Neural progenitor cell (in vitro differentiated cells): ENCODE results near the gene SIPA1L3. TPM values are rescaled to one million over a fixed set of nuclear protein-coding genes. Genes with fewer than 3 reads are reported as not detected.

Experiments
- DNase-seq: peaks from one replicate; pipeline ENCODE4 v3.0.0-alpha.2; 2016; ENCODE audit warnings: low spot score
- H2AFZ ChIP-seq: fragments of 200-600 bp; sonication (generic); replicated peaks from 2 replicates; pipeline ENCODE4 v1.6.1; 2016; ENCODE audit warnings: antibody characterized with exemption
- H3F3A ChIP-seq: fragments of 200-600 bp; sonication (generic); 2 replicates; pipeline ENCODE4 v1.6.1; 2016; ENCODE audit warnings: antibody characterized with exemption, low read depth
- H3K27ac ChIP-seq: fragments of 200-600 bp; sonication (generic); 2 replicates; pipeline ENCODE4 v1.5.1; 2016; ENCODE audit warnings: mild to moderate bottlenecking
- H3K27me3 ChIP-seq: fragments of 200-600 bp; sonication (generic); 2 replicates; pipeline ENCODE4 v1.6.1; 2016; ENCODE audit warnings: mild to moderate bottlenecking, moderate library complexity
- H3K36me3 ChIP-seq: fragments of 200-600 bp; sonication (generic); 2 replicates; pipeline ENCODE4 v1.5.1; 2016
- H3K4me1 ChIP-seq: fragments of 200-600 bp; sonication (generic); 2 replicates; pipeline ENCODE4 v1.6.1; 2016; ENCODE audit warnings: mixed run types
- H3K4me2 ChIP-seq: fragments of 200-600 bp; sonication (generic); 2 replicates; pipeline ENCODE4 v1.6.1; 2016
- H3K4me3 ChIP-seq: fragments of 200-600 bp; sonication (generic); 2 replicates; pipeline ENCODE4 v1.5.1; 2016
- H3K79me2 ChIP-seq: fragments of 200-600 bp; sonication (generic); 2 replicates; pipeline ENCODE4 v1.6.1; 2016; ENCODE audit warnings: low read depth
- H3K9ac ChIP-seq: fragments of 200-600 bp; sonication (generic); 2 replicates; pipeline ENCODE4 v1.6.1; 2016
- H3K9me3 ChIP-seq: fragments of 200-600 bp; sonication (generic); 2 replicates; pipeline ENCODE4 v1.5.1; 2016; ENCODE audit warnings: low read depth
- H4K20me1 ChIP-seq: fragments of 200-600 bp; sonication (generic); 2 replicates; pipeline ENCODE4 v1.6.1; 2016; ENCODE audit warnings: low read depth
- H3K27ac Mint-ChIP-seq: 3 replicates; pipeline ENCODE4 v1.8.0; 2021; ENCODE audit warnings: mixed read lengths
- H3K27me3 Mint-ChIP-seq: 2 replicates; pipeline ENCODE4 v1.8.0; 2022; ENCODE audit warnings: low read depth, mild to moderate bottlenecking, inconsistent platforms, moderate library complexity, mixed read lengths; ENCODE audit not compliant: insufficient read depth
- H3K36me3 Mint-ChIP-seq: 3 replicates; pipeline ENCODE4 v1.8.0; 2021; ENCODE audit warnings: mixed read lengths
- H3K4me1 Mint-ChIP-seq: 3 replicates; pipeline ENCODE4 v1.8.0; 2021; ENCODE audit warnings: mixed read lengths
- H3K4me3 Mint-ChIP-seq: 3 replicates; pipeline ENCODE4 v1.8.0; 2021; ENCODE audit warnings: mild to moderate bottlenecking, moderate library complexity, mixed read lengths
- H3K9me3 Mint-ChIP-seq: 3 replicates; pipeline ENCODE4 v1.8.0; 2020; ENCODE audit warnings: mixed read lengths
- EZH2 ChIP-seq: fragments of 200-600 bp; sonication (generic); IDR thresholded peaks from 2 replicates; pipeline ENCODE4 v1.6.1; 2017; ENCODE audit warnings: antibody characterized with exemption, mild to moderate bottlenecking, moderate library complexity
- EZH2phosphoT487 ChIP-seq: fragments of 200-600 bp; sonication (generic); IDR thresholded peaks from 2 replicates; pipeline ENCODE4 v1.6.1; 2017; ENCODE audit warnings: antibody characterized with exemption
- total RNA-seq: library from RNA; depleted of rRNA; stranded (reverse); fragments of >200 nt; gene quantifications from 2 replicates; pipeline ENCODE4 v1.2.3, GENCODE V29; 2015; ENCODE audit warnings: low replicate concordance
- TF ChIP-seq, protein P1 (sequence below): fragments of 200-600 bp; sonication (generic); IDR thresholded peaks from 2 replicates; pipeline ENCODE4 v1.5.1; 2017; ENCODE audit warnings: antibody characterized with exemption, mild to moderate bottlenecking

The SIPA1L3 gene
- total RNA-seq, 1 donor from 2014 or later, result 19.2 TPM

DNA sequence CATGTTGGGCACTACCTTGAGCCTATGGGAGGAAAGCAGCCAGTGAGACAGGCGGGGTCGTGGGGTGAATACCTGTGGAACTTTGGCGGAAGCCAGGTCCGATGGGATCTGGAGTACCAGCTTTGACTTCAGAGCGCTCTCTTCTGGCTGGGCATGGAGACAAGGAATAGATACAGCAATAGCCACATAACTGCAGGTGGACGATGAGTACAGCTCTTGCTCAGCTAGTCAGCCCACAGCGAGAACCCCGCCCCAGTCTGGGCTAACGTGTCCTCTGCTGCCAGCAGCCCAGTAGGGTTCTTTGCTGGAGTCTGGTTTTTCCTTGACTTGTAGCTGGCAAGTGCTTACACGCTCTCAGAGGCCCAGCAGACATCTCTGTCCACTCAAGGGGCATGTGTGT lies 83.4 kb downstream of the SIPA1L3 start:
- no peak for DNase-seq
- H3K36me3 ChIP-seq, result no peaks in the 10 kb centered on the region
- no peaks in the 10 kb centered on the region for H3K9me3 Mint-ChIP-seq
- peaks cover 34% of the 10 kb centered on the region for H4K20me1 ChIP-seq
- no peaks in the 10 kb centered on the region for H3K36me3 Mint-ChIP-seq
- H3K27ac Mint-ChIP-seq, result no peak overlapping the region
- no peak overlapping the region for H2AFZ ChIP-seq
- peaks cover 57% of the 10 kb centered on the region for H3K79me2 ChIP-seq
- H3K4me2 ChIP-seq, result peak overlapping the region; percentile 60
- H3K27me3 ChIP-seq, result no peaks in the 10 kb centered on the region
- H3K9me3 ChIP-seq, result no peaks in the 10 kb centered on the region
- no peak overlapping the region for H3K27ac ChIP-seq
- peaks cover 49% of the 10 kb centered on the region for H3F3A ChIP-seq
- TF ChIP-seq EZH2phosphoT487 (no peak), EZH2 (no peak)
- TF ChIP-seq, protein P1, sequence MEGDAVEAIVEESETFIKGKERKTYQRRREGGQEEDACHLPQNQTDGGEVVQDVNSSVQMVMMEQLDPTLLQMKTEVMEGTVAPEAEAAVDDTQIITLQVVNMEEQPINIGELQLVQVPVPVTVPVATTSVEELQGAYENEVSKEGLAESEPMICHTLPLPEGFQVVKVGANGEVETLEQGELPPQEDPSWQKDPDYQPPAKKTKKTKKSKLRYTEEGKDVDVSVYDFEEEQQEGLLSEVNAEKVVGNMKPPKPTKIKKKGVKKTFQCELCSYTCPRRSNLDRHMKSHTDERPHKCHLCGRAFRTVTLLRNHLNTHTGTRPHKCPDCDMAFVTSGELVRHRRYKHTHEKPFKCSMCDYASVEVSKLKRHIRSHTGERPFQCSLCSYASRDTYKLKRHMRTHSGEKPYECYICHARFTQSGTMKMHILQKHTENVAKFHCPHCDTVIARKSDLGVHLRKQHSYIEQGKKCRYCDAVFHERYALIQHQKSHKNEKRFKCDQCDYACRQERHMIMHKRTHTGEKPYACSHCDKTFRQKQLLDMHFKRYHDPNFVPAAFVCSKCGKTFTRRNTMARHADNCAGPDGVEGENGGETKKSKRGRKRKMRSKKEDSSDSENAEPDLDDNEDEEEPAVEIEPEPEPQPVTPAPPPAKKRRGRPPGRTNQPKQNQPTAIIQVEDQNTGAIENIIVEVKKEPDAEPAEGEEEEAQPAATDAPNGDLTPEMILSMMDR, result no peak
- H3K4me3 ChIP-seq, result no peak overlapping the region
- H3K4me3 Mint-ChIP-seq, result no peak overlapping the region
- peaks cover 51% of the 10 kb centered on the region for H3K4me1 ChIP-seq
- peaks cover 29% of the 10 kb centered on the region for H3K4me1 Mint-ChIP-seq
- no peak overlapping the region for H3K9ac ChIP-seq
- H3K27me3 Mint-ChIP-seq, result peaks cover 4% of the 10 kb centered on the region

DNA sequence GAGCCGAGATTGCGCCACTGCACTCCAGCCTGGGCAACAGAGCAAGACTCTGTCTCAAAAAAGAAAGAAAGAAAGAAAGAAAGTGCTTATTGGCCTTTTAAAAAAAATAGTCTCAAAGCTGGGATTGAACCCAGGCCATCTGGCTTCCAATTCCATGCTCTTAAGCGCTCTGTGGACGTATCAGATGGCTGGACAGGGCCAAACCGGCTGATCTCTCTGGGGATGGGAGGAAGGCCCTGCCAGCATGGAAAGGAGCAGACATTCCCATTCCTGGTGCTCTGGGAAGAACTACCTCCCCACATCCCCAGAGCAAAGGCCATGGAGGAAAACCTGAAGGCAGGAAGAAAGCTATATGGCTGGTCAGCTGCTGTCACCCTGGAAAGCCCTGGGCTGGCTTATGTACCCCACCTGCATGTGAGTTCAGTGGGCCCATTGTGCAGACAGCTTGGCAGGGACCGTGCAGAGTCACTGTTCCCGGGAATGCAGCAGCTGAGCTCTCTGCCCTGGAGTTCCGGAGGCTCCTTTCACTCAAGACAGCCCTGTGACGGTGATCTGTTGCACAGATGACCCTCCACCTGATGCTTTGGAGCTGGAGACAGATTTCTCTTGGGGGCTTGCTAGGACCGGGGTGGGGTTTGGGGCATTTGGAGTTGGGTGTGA lies 84.3 kb downstream of the SIPA1L3 start:
- no peaks in the 10 kb centered on the region for H3K9me3 Mint-ChIP-seq

DNA sequence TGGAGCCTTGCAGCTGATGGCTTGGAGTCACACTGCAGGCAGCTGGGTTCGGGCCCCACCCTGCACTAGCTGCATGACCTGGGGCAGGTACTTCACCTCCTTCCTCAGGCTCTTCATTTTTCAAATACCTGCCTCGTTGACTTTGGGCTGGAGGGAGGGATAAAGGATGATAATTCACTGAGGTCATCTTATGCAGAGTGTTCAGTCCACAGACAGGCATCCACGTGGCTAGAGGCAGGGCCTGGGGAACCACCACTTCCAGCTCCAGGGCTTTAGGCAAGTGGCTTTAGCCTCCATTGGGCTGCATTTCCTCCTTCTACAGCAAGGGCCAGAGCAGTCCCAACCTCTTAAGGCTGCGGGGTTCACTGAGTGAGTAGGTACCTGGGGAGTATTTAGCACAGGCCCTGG lies 84.8 kb downstream of the SIPA1L3 start:
- peaks cover 46% of the 10 kb centered on the region for H3K79me2 ChIP-seq

More for the DNA sequence above, 84.3 kb downstream of the SIPA1L3 start:
- Histone ChIP-seq H3K4me3 (no peak overlapping the region), H3K4me1 (peaks cover 42% of the 10 kb centered on the region), H3F3A (peaks cover 39% of the 10 kb centered on the region), H3K36me3 (no peaks in the 10 kb centered on the region), H3K9ac (no peak overlapping the region), H3K9me3 (no peaks in the 10 kb centered on the region), H3K79me2 (peaks cover 50% of the 10 kb centered on the region), H4K20me1 (peaks cover 34% of the 10 kb centered on the region), H3K27me3 (no peaks in the 10 kb centered on the region), H3K27ac (no peak overlapping the region), H3K4me2 (no peak overlapping the region), H2AFZ (no peak overlapping the region)
- H3K36me3 Mint-ChIP-seq, result no peaks in the 10 kb centered on the region
- peaks cover 29% of the 10 kb centered on the region for H3K4me1 Mint-ChIP-seq
- H3K27me3 Mint-ChIP-seq, result peaks cover 4% of the 10 kb centered on the region
- TF ChIP-seq, protein P1, result no peak
- TF ChIP-seq EZH2phosphoT487, result no peak
- H3K27ac Mint-ChIP-seq, result no peak overlapping the region
- no peak overlapping the region for H3K4me3 Mint-ChIP-seq
- no peak for DNase-seq

More for the DNA sequence above, 84.8 kb downstream of the SIPA1L3 start:
- no peak for DNase-seq
- H3K4me2 ChIP-seq, result no peak overlapping the region
- Mint-ChIP-seq H3K4me1 (peaks cover 25% of the 10 kb centered on the region), H3K27ac (no peak overlapping the region), H3K27me3 (peaks cover 6% of the 10 kb centered on the region), H3K9me3 (no peaks in the 10 kb centered on the region), H3K4me3 (no peak overlapping the region), H3K36me3 (no peaks in the 10 kb centered on the region)
- no peak overlapping the region for H2AFZ ChIP-seq
- H3K9me3 ChIP-seq, result no peaks in the 10 kb centered on the region
- no peak overlapping the region for H3K4me3 ChIP-seq
- TF ChIP-seq EZH2phosphoT487 (no peak), EZH2 (no peak)
- TF ChIP-seq, protein P1, result no peak
- peaks cover 34% of the 10 kb centered on the region for H4K20me1 ChIP-seq
- peaks cover 34% of the 10 kb centered on the region for H3F3A ChIP-seq
- no peaks in the 10 kb centered on the region for H3K27me3 ChIP-seq
- H3K27ac ChIP-seq, result no peak overlapping the region
- no peak overlapping the region for H3K9ac ChIP-seq
- no peaks in the 10 kb centered on the region for H3K36me3 ChIP-seq
- H3K4me1 ChIP-seq, result peaks cover 37% of the 10 kb centered on the region
